Sigmoid colon (tissue), 7 donors: ENCODE data around the gene GFER. TPM values are rescaled to one million over a fixed set of nuclear protein-coding genes. Genes with fewer than 3 reads are reported as not detected.

Experiments
- DNase-seq: peaks from one replicate; pipeline ENCODE4 v3.0.0-alpha.2; 2019
- H3K27ac ChIP-seq, 4 donors: fragments of 200-600 bp; sonication (generic); one replicate each; pipeline ENCODE4 v1.5.1; 2016 to 2019; ENCODE audit warnings: mild to moderate bottlenecking in 1 of 4
- H3K27me3 ChIP-seq, 3 donors: fragments of 200-600 bp; sonication (generic); one replicate each; pipeline ENCODE4 v1.5.1; 2019; ENCODE audit warnings: mild to moderate bottlenecking in 1 of 3
- H3K36me3 ChIP-seq, 4 donors: fragments of 200-600 bp; sonication (generic); one replicate each; pipeline ENCODE4 v1.5.1; 2016 to 2019
- H3K4me1 ChIP-seq, 4 donors: fragments of 200-600 bp; sonication (generic); one replicate each; pipeline ENCODE4 v1.5.1; 2017 to 2019
- H3K4me3 ChIP-seq, 4 donors: fragments of 200-600 bp; sonication (generic); one replicate each; pipeline ENCODE4 v1.5.1; 2017 to 2019; ENCODE audit warnings: mild to moderate bottlenecking in 2 of 4, moderate library complexity in 1 of 4
- H3K9me3 ChIP-seq, 4 donors: fragments of 200-600 bp in 3 of 4; sonication (generic) in 3 of 4; one replicate each; pipeline versions ENCODE4 v1.5.1 to v1.6.1; 2013 to 2019
- EP300 ChIP-seq, 4 donors: sonication (generic); formaldehyde crosslinking; IDR thresholded peaks; one replicate each; pipeline ENCODE4 v1.6.1; 2017; ENCODE audit warnings: antibody characterized with exemption in 4 of 4
- POLR2A ChIP-seq, 2 donors: fragments of 450-650 bp; IDR thresholded peaks; one replicate each; pipeline ENCODE4 v1.6.1; 2016; ENCODE audit warnings: antibody characterized with exemption in 2 of 2, mild to moderate bottlenecking in 2 of 2, moderate library complexity in 2 of 2
- POLR2AphosphoS5 ChIP-seq, 4 donors: sonication (generic); formaldehyde crosslinking; IDR thresholded peaks; one replicate each; pipeline ENCODE4 v1.6.1; 2017; ENCODE audit warnings: antibody characterized with exemption in 4 of 4
- WGBS, 2 donors: extraction: QIAGEN DNeasy Blood & Tissue Kit; methylation state at CpG; one replicate each; pipeline ENCODE4 v1.1.7; 2013; 5-methylcytosine and 5-hydroxymethylcytosine counted together
- intact Hi-C: fragments of 100-400 bp; cut with DNase I; formaldehyde crosslinking; loops from one replicate; pipeline ENCODE4 v1.15.1; 2023
- polyA plus RNA-seq, 3 donors: library from polyadenylated mRNA; stranded (reverse); fragments of 200-250 nt; gene quantifications; one replicate each; pipeline ENCODE4 v1.2.3, GENCODE V29; 2013
- total RNA-seq, 4 donors: library from RNA; depleted of rRNA; stranded (reverse); fragments of >200 nt; gene quantifications; one replicate each; pipeline ENCODE4 v1.1.0, GENCODE V29; 2016
- TF ChIP-seq, protein P1 (sequence below), 4 experiments: fragments of 450-650 bp in 3 of 4; fragments of 200-600 bp in 1 of 4; IDR thresholded peaks; one replicate each; pipeline ENCODE4 v1.5.1; 2016 to 2019; ENCODE audit warnings: antibody characterized with exemption in 4 of 4, mild to moderate bottlenecking in 3 of 4, moderate library complexity in 2 of 4
- donor health status: healthy with polysubstance abuse.
- donor health status: Bipolar disorder and iron deficiency.
- donor health status: healthy.

Gene GFER
- total and polyA plus RNA-seq, 7 donors: 17.5 to 125 (median 23.8) TPM

- H3K27ac ChIP-seq: no peak overlapping the region
- H3K4me1 ChIP-seq: peaks cover 0 to 70% (median 60%) of the 10 kb centered on the region in 4 donors
- intact Hi-C loops: no loop called here
- DNase-seq: no peak
- no peaks in the 10 kb centered on the region for H3K27me3 ChIP-seq
- H3K9me3 ChIP-seq: no peaks in the 10 kb centered on the region
- TF ChIP-seq POLR2A (IDR thresholded peaks at IDR 0.05): no peak
- TF ChIP-seq EP300 (IDR thresholded peaks at IDR 0.05): no peak
- TF ChIP-seq, protein P1, sequence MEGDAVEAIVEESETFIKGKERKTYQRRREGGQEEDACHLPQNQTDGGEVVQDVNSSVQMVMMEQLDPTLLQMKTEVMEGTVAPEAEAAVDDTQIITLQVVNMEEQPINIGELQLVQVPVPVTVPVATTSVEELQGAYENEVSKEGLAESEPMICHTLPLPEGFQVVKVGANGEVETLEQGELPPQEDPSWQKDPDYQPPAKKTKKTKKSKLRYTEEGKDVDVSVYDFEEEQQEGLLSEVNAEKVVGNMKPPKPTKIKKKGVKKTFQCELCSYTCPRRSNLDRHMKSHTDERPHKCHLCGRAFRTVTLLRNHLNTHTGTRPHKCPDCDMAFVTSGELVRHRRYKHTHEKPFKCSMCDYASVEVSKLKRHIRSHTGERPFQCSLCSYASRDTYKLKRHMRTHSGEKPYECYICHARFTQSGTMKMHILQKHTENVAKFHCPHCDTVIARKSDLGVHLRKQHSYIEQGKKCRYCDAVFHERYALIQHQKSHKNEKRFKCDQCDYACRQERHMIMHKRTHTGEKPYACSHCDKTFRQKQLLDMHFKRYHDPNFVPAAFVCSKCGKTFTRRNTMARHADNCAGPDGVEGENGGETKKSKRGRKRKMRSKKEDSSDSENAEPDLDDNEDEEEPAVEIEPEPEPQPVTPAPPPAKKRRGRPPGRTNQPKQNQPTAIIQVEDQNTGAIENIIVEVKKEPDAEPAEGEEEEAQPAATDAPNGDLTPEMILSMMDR (IDR thresholded peaks at IDR 0.05): no peak
- no peak for TF ChIP-seq POLR2AphosphoS5 (IDR thresholded peaks at IDR 0.05)
- H3K36me3 ChIP-seq: peaks cover 16 to 29% (median 22%) of the 10 kb centered on the region in 4 donors
- no peak overlapping the region for H3K4me3 ChIP-seq
- WGBS, 2 donors: 77 to 88% methylated on average over 21 of the region's 21 CpGs
These were observed 21.7 kb downstream of the GFER start for GRCh38 chr16:2005646-2006045.

- intact Hi-C loops: no loop called here
- Histone ChIP-seq H3K4me3 (no peak overlapping the region), H3K27me3 (no peaks in the 10 kb centered on the region), H3K36me3 (peaks cover 11 to 22% (median 17%) of the 10 kb centered on the region in 4 donors), H3K4me1 (peaks cover 0 to 73% (median 61%) of the 10 kb centered on the region in 4 donors), H3K9me3 (no peaks in the 10 kb centered on the region), H3K27ac (no peak overlapping the region)
- no peak for DNase-seq
- no peak for TF ChIP-seq POLR2AphosphoS5 (IDR thresholded peaks at IDR 0.05)
- TF ChIP-seq, protein P1 (IDR thresholded peaks at IDR 0.05): no peak
- no peak for TF ChIP-seq POLR2A (IDR thresholded peaks at IDR 0.05)
- no peak for TF ChIP-seq EP300 (IDR thresholded peaks at IDR 0.05)
- WGBS, 2 donors: 93 to 94% methylated on average over 8 of the region's 8 CpGs
These were observed 22.3 kb downstream of the GFER start for GRCh38 chr16:2006317-2006716.

- H3K9me3 ChIP-seq: no peaks in the 10 kb centered on the region
- no peak for TF ChIP-seq POLR2AphosphoS5 (IDR thresholded peaks at IDR 0.05)
- TF ChIP-seq EP300 (IDR thresholded peaks at IDR 0.05): no peak
- TF ChIP-seq POLR2A (IDR thresholded peaks at IDR 0.05): no peak
- TF ChIP-seq, protein P1 (IDR thresholded peaks at IDR 0.05): no peak
- H3K27me3 ChIP-seq: no peaks in the 10 kb centered on the region
- intact Hi-C loops: no loop called here
- 81 to 83% methylated on average over 16 of the region's 16 CpGs for WGBS, 2 donors
- H3K4me1 ChIP-seq: peaks cover 0 to 73% (median 61%) of the 10 kb centered on the region in 4 donors
- H3K4me3 ChIP-seq: no peak overlapping the region
- H3K36me3 ChIP-seq: peaks cover 2 to 13% (median 7%) of the 10 kb centered on the region in 4 donors
- H3K27ac ChIP-seq: peak overlapping the region in 1 of 4 donors; percentile 89
- DNase-seq: no peak
These were observed 23.3 kb downstream of the GFER start for GRCh38 chr16:2007081-2007836.

- WGBS, 2 donors: 8 to 28% methylated on average over 15 of the region's 15 CpGs
- Histone ChIP-seq H3K36me3 (peaks cover 0 to 5% (median 2%) of the 10 kb centered on the region in 4 donors), H3K27ac (peak overlapping the region in 3 of 4 donors; percentile 78 to 97 (median 89)), H3K4me1 (peaks cover 0 to 73% (median 61%) of the 10 kb centered on the region in 4 donors), H3K4me3 (peak overlapping the region in 3 of 4 donors; percentile 74 to 99 (median 80)), H3K9me3 (no peaks in the 10 kb centered on the region), H3K27me3 (no peaks in the 10 kb centered on the region)
- TF ChIP-seq POLR2A (IDR thresholded peaks at IDR 0.05): no peak
- no peak for TF ChIP-seq POLR2AphosphoS5 (IDR thresholded peaks at IDR 0.05)
- TF ChIP-seq, protein P1 (IDR thresholded peaks at IDR 0.05): no peak
- TF ChIP-seq EP300 (IDR thresholded peaks at IDR 0.05): no peak
- no peak for DNase-seq
- intact Hi-C loops: no loop called here
These were observed 24.1 kb downstream of the GFER start for GRCh38 chr16:2008009-2008526.
